ENCODE results near the gene DOK4.

Gene DOK4

GRCh38 chr16:57471852-57472664 lies 14.2 kb downstream of the DOK4 start:
- Histone ChIP-seq H3K4me2 (peak overlapping the region; percentile 67), H3K27ac (peak overlapping the region; percentile 64), H3K4me3 (no peak overlapping the region), H3K9ac (peak overlapping the region; percentile 42), H3K27me3 (no peaks in the 10 kb centered on the region), H4K20me1 (peaks cover 52% of the 10 kb centered on the region), H3K4me1 (peaks cover 46% of the 10 kb centered on the region), H3K36me3 (peaks cover 76% of the 10 kb centered on the region), H3K9me3 (no peaks in the 10 kb centered on the region)
- TF ChIP-seq Cebpa-rat (IDR thresholded peaks at IDR 0.05): no peak

GRCh38 chr16:57471209-57471608 lies 15.1 kb downstream of the DOK4 start:
- peaks cover 37% of the 10 kb centered on the region for H3K4me1 ChIP-seq
- no peak overlapping the region for H3K27ac ChIP-seq
- no peak for TF ChIP-seq Cebpa-rat (IDR thresholded peaks at IDR 0.05)
- no peaks in the 10 kb centered on the region for H3K27me3 ChIP-seq
- no peak overlapping the region for H3K4me2 ChIP-seq
- no peak overlapping the region for H3K9ac ChIP-seq
- no peak overlapping the region for H3K4me3 ChIP-seq
- H3K36me3 ChIP-seq: peaks cover 84% of the 10 kb centered on the region
- peaks cover 47% of the 10 kb centered on the region for H4K20me1 ChIP-seq
- H3K9me3 ChIP-seq: no peaks in the 10 kb centered on the region

- TF ChIP-seq Cebpa-rat (IDR thresholded peaks at IDR 0.05): no peak
- no peak overlapping the region for H3K4me3 ChIP-seq
- H3K9ac ChIP-seq: no peak overlapping the region
- peaks cover 32% of the 10 kb centered on the region for H3K4me1 ChIP-seq
- peaks cover 89% of the 10 kb centered on the region for H3K36me3 ChIP-seq
- H3K4me2 ChIP-seq: no peak overlapping the region
- no peaks in the 10 kb centered on the region for H3K9me3 ChIP-seq
- H3K27ac ChIP-seq: no peak overlapping the region
- H4K20me1 ChIP-seq: peaks cover 49% of the 10 kb centered on the region
- H3K27me3 ChIP-seq: no peaks in the 10 kb centered on the region
Observed at GRCh38 chr16:57470711-57471110, 15.6 kb downstream of the DOK4 start.

- H3K27me3 ChIP-seq: no peaks in the 10 kb centered on the region
- no peak overlapping the region for H3K9ac ChIP-seq
- H3K36me3 ChIP-seq: peaks cover 96% of the 10 kb centered on the region
- peaks cover 25% of the 10 kb centered on the region for H3K4me1 ChIP-seq
- no peak for TF ChIP-seq Cebpa-rat (IDR thresholded peaks at IDR 0.05)
- no peaks in the 10 kb centered on the region for H3K9me3 ChIP-seq
- no peak overlapping the region for H3K4me3 ChIP-seq
- no peak overlapping the region for H3K4me2 ChIP-seq
- no peak overlapping the region for H3K27ac ChIP-seq
- peaks cover 52% of the 10 kb centered on the region for H4K20me1 ChIP-seq
Observed at GRCh38 chr16:57469917-57470470, 16.3 kb downstream of the DOK4 start.

- Histone ChIP-seq H3K36me3 (peaks cover 96% of the 10 kb centered on the region), H3K9me3 (no peaks in the 10 kb centered on the region), H3K27ac (no peak overlapping the region), H3K4me3 (no peak overlapping the region), H3K27me3 (no peaks in the 10 kb centered on the region), H3K9ac (no peak overlapping the region), H4K20me1 (peaks cover 55% of the 10 kb centered on the region), H3K4me2 (no peak overlapping the region), H3K4me1 (peaks cover 23% of the 10 kb centered on the region)
- no peak for TF ChIP-seq Cebpa-rat (IDR thresholded peaks at IDR 0.05)
Observed at GRCh38 chr16:57469046-57469445, 17.2 kb downstream of the DOK4 start.

GRCh38 chr16:57468346-57468745 lies 17.9 kb downstream of the DOK4 start:
- Histone ChIP-seq H3K9ac (no peak overlapping the region), H3K36me3 (peaks cover 94% of the 10 kb centered on the region)

GRCh38 chr16:57464523-57464922 lies 21.8 kb downstream of the DOK4 start:
- H3K27me3 ChIP-seq: no peaks in the 10 kb centered on the region
- no peak overlapping the region for H3K9ac ChIP-seq
- no peak overlapping the region for H3K27ac ChIP-seq
- peaks cover 82% of the 10 kb centered on the region for H3K36me3 ChIP-seq
- TF ChIP-seq Cebpa-rat (IDR thresholded peaks at IDR 0.05): no peak
- peaks cover 50% of the 10 kb centered on the region for H4K20me1 ChIP-seq
- no peak overlapping the region for H3K4me3 ChIP-seq
- H3K4me2 ChIP-seq: no peak overlapping the region
- H3K9me3 ChIP-seq: no peaks in the 10 kb centered on the region
- peaks cover 14% of the 10 kb centered on the region for H3K4me1 ChIP-seq

More at GRCh38 chr16:57468346-57468745, 17.9 kb downstream of the DOK4 start:
- H3K27me3 ChIP-seq: no peaks in the 10 kb centered on the region
- H3K4me3 ChIP-seq: no peak overlapping the region
- peaks cover 61% of the 10 kb centered on the region for H4K20me1 ChIP-seq
- H3K4me1 ChIP-seq: peaks cover 27% of the 10 kb centered on the region
- H3K4me2 ChIP-seq: no peak overlapping the region
- no peak overlapping the region for H3K27ac ChIP-seq
- no peaks in the 10 kb centered on the region for H3K9me3 ChIP-seq
- no peak for TF ChIP-seq Cebpa-rat (IDR thresholded peaks at IDR 0.05)

- H3K27me3 ChIP-seq: no peaks in the 10 kb centered on the region
- H3K27ac ChIP-seq: peak overlapping the region; percentile 69
- peaks cover 82% of the 10 kb centered on the region for H3K36me3 ChIP-seq
Observed at GRCh38 chr16:57462978-57463362, 23.3 kb downstream of the DOK4 start.

GRCh38 chr16:57462209-57462977 lies 23.9 kb downstream of the DOK4 start, which contains the start of gene POLR2C:
TSS of gene POLR2C (plus strand) at chr16:57462679. CDS start at chr16:57462725, 46 bp downstream.
- H3K27ac ChIP-seq: peak within 1 kb of the TSS; percentile 69
- H3K36me3 ChIP-seq: peaks cover 82% of the 10 kb centered on the region
- H4K20me1 ChIP-seq: peaks cover 33% of the 10 kb centered on the region
- H3K4me2 ChIP-seq: peak within 1 kb of the TSS; percentile 97
- no peaks in the 10 kb centered on the region for H3K9me3 ChIP-seq
- H3K4me3 ChIP-seq: peak within 1 kb of the TSS; percentile 91
- no peaks in the 10 kb centered on the region for H3K27me3 ChIP-seq
- peaks cover 14% of the 10 kb centered on the region for H3K4me1 ChIP-seq
- TF ChIP-seq Cebpa-rat (IDR thresholded peaks at IDR 0.05): no peak
- peak within 1 kb of the TSS; percentile 91 for H3K9ac ChIP-seq

More at GRCh38 chr16:57462978-57463362, 23.3 kb downstream of the DOK4 start:
- no peak for TF ChIP-seq Cebpa-rat (IDR thresholded peaks at IDR 0.05)
- H3K4me1 ChIP-seq: peaks cover 14% of the 10 kb centered on the region
- H4K20me1 ChIP-seq: peaks cover 35% of the 10 kb centered on the region
- H3K4me2 ChIP-seq: peak overlapping the region; percentile 97
- peak overlapping the region; percentile 91 for H3K9ac ChIP-seq
- no peaks in the 10 kb centered on the region for H3K9me3 ChIP-seq
- H3K4me3 ChIP-seq: peak overlapping the region; percentile 91
